H9 (cell line): ENCODE results near the gene SORCS2. TPM values are rescaled to one million over a fixed set of nuclear protein-coding genes. Genes with fewer than 3 reads are reported as not detected.

Source experiments
- DNase-seq: peaks from one replicate; pipeline ENCODE4 v3.0.0-alpha.2; 2017
- H2AFZ ChIP-seq: one replicate; pipeline ENCODE4 v1.6.1; 2013; ENCODE audit warnings: mild to moderate bottlenecking, low read length, control low read depth, moderate library complexity
- H2AK5ac ChIP-seq: 2 replicates; pipeline ENCODE4 v1.6.1; 2013; ENCODE audit warnings: low read length, control low read depth, mixed read lengths; ENCODE audit not compliant: insufficient read length
- H2BK120ac ChIP-seq: one replicate; pipeline ENCODE4 v1.6.1; 2013; ENCODE audit warnings: low read depth, mild to moderate bottlenecking, low read length, control low read depth, inconsistent platforms; ENCODE audit not compliant: poor library complexity, severe bottlenecking
- H2BK12ac ChIP-seq: 2 replicates; pipeline ENCODE4 v1.6.1; 2013; ENCODE audit warnings: low read length, control low read depth, mixed read lengths, low read depth; ENCODE audit not compliant: insufficient read length
- H2BK15ac ChIP-seq: 2 replicates; pipeline ENCODE4 v1.6.1; 2013; ENCODE audit warnings: low read depth, low read length, control low read depth
- H2BK20ac ChIP-seq: one replicate; pipeline ENCODE4 v1.6.1; 2013; ENCODE audit warnings: low read depth, mild to moderate bottlenecking, low read length, control low read depth, inconsistent platforms; ENCODE audit not compliant: poor library complexity, severe bottlenecking
- H2BK5ac ChIP-seq: 2 replicates; pipeline ENCODE4 v1.6.1; 2013; ENCODE audit warnings: low read length, control low read depth, mixed read lengths; ENCODE audit not compliant: insufficient read length
- H3K14ac ChIP-seq: 2 replicates; pipeline ENCODE4 v1.6.1; 2013; ENCODE audit warnings: low read length, control low read depth; ENCODE audit not compliant: insufficient read depth
- H3K18ac ChIP-seq: 2 replicates; pipeline ENCODE4 v1.6.1; 2013; ENCODE audit warnings: low read depth, mild to moderate bottlenecking, mixed read lengths, low read length, control low read depth; ENCODE audit not compliant: insufficient read length
- H3K23ac ChIP-seq: 2 replicates; pipeline ENCODE4 v1.6.1; 2013; ENCODE audit warnings: low read length, control low read depth, mixed read lengths, low read depth; ENCODE audit not compliant: insufficient read length
- H3K23me2 ChIP-seq: 2 replicates; pipeline ENCODE4 v1.6.1; 2013; ENCODE audit warnings: low read depth, mild to moderate bottlenecking, mixed read lengths, low read length, control low read depth; ENCODE audit not compliant: insufficient read length, poor library complexity, severe bottlenecking
- H3K27ac ChIP-seq: 2 replicates; pipeline ENCODE4 v1.5.1; 2013; ENCODE audit warnings: low read length, control low read depth, mixed read lengths, low read depth; ENCODE audit not compliant: insufficient read length
- H3K27me3 ChIP-seq: 2 replicates; pipeline ENCODE4 v1.6.1; 2013; ENCODE audit warnings: low read length, control low read depth, inconsistent platforms; ENCODE audit not compliant: insufficient read depth
- H3K4ac ChIP-seq: 2 replicates; pipeline ENCODE4 v1.6.1; 2013; ENCODE audit warnings: low read depth, mild to moderate bottlenecking, control low read depth, inconsistent platforms, low read length, moderate library complexity
- H3K4me1 ChIP-seq: 2 replicates; pipeline ENCODE4 v1.6.1; 2013; ENCODE audit warnings: low read length, control low read depth, inconsistent platforms; ENCODE audit not compliant: insufficient read depth
- H3K4me2 ChIP-seq: 2 replicates; pipeline ENCODE4 v1.6.1; 2013; ENCODE audit warnings: low read length, control low read depth, mixed read lengths; ENCODE audit not compliant: insufficient read length, insufficient read depth
- H3K56ac ChIP-seq: 2 replicates; pipeline ENCODE4 v1.6.1; 2013; ENCODE audit warnings: low read depth, mild to moderate bottlenecking, mixed read lengths, low read length, control low read depth; ENCODE audit not compliant: insufficient read length
- H3K79me1 ChIP-seq: 2 replicates; pipeline ENCODE4 v1.6.1; 2013; ENCODE audit warnings: low read depth, mild to moderate bottlenecking, moderate library complexity, low read length, control low read depth, inconsistent platforms; ENCODE audit not compliant: insufficient read depth, poor library complexity, severe bottlenecking
- H3K79me2 ChIP-seq: 2 replicates; pipeline ENCODE4 v1.6.1; 2013; ENCODE audit warnings: low read length, control low read depth, inconsistent platforms; ENCODE audit not compliant: insufficient read depth
- H3K9ac ChIP-seq: 2 replicates; pipeline ENCODE4 v1.6.1; 2013; ENCODE audit warnings: low read length, control low read depth, mixed read lengths; ENCODE audit not compliant: insufficient read length; ENCODE audit errors: extremely low read depth
- H3K9me3 ChIP-seq: one replicate; pipeline ENCODE4 v1.6.1; 2013; ENCODE audit warnings: low read depth, low read length, inconsistent platforms; ENCODE audit not compliant: control insufficient read depth
- H3T11ph ChIP-seq: one replicate; pipeline ENCODE4 v1.6.1; 2013; ENCODE audit warnings: mild to moderate bottlenecking, low read length, control low read depth, inconsistent platforms
- H4K20me1 ChIP-seq: one replicate; pipeline ENCODE4 v1.6.1; 2013; ENCODE audit not compliant: control insufficient read depth, insufficient read length, insufficient read depth
- H4K5ac ChIP-seq: 2 replicates; pipeline ENCODE4 v1.6.1; 2013; ENCODE audit warnings: low read depth, mild to moderate bottlenecking, mixed read lengths, low read length, control low read depth; ENCODE audit not compliant: insufficient read length
- H4K8ac ChIP-seq: replicated peaks from 2 replicates; pipeline ENCODE4 v1.6.1; 2013; ENCODE audit warnings: low read length, control low read depth, mixed read lengths, low read depth; ENCODE audit not compliant: insufficient read length
- H4K91ac ChIP-seq: 2 replicates; pipeline ENCODE4 v1.6.1; 2013; ENCODE audit warnings: low read depth, mild to moderate bottlenecking, moderate library complexity, mixed read lengths, low read length, control low read depth; ENCODE audit not compliant: insufficient read length
- H3K27ac Mint-ChIP-seq, 3 experiments: 2 replicates in 2 of 3; 3 replicates in 1 of 3; pipeline ENCODE4 v1.8.0; 2020 to 2021; ENCODE audit warnings: mixed read lengths in 3 of 3, mild to moderate bottlenecking in 1 of 3, moderate library complexity in 1 of 3
- H3K27me3 Mint-ChIP-seq: 2 replicates; pipeline ENCODE4 v1.8.0; 2021; ENCODE audit warnings: low read depth, mild to moderate bottlenecking, moderate library complexity, mixed read lengths
- H3K36me3 Mint-ChIP-seq, 3 experiments: 2 replicates in 2 of 3; 3 replicates in 1 of 3; pipeline ENCODE4 v1.8.0; 2020 to 2021; ENCODE audit warnings: low read depth in 3 of 3, mixed read lengths in 3 of 3; ENCODE audit not compliant: insufficient read depth in 1 of 3
- H3K4me1 Mint-ChIP-seq, 2 experiments: 2 replicates each; pipeline ENCODE4 v1.8.0; 2020; ENCODE audit warnings: mixed read lengths in 2 of 2
- H3K4me3 Mint-ChIP-seq, 2 experiments: 2 replicates in 1 of 2; 3 replicates in 1 of 2; pipeline ENCODE4 v1.8.0; 2020 to 2021; ENCODE audit warnings: mild to moderate bottlenecking in 2 of 2, mixed read lengths in 2 of 2, moderate library complexity in 1 of 2
- H3K9me3 Mint-ChIP-seq, 2 experiments: 2 replicates in 1 of 2; 3 replicates in 1 of 2; pipeline ENCODE4 v1.8.0; 2020; ENCODE audit warnings: mild to moderate bottlenecking in 2 of 2, mixed read lengths in 2 of 2, moderate library complexity in 1 of 2
- CTCF ChIP-seq: fragments of 200-600 bp; sonication (generic); conservative IDR thresholded peaks from 3 replicates; pipeline ENCODE4 v1.8.0; 2021; ENCODE audit warnings: antibody characterized with exemption, mild to moderate bottlenecking
- WGBS: extraction: QIAGEN DNeasy Blood & Tissue Kit; methylation state at CpG from one replicate; pipeline ENCODE4 v1.1.7; 2013; ENCODE audit warnings: missing lambda C conversion rate, low lambda C conversion rate, mixed read lengths; ENCODE audit not compliant: insufficient read length; ENCODE audit errors: extremely low coverage; 5-methylcytosine and 5-hydroxymethylcytosine counted together
- total RNA-seq: library from RNA; stranded (reverse); gene quantifications from 2 replicates; pipeline ENCODE4 v1.2.1, GENCODE V29; 2021

SORCS2 gene
- total RNA-seq, 1 experiment from 2014 or later = 0.57 TPM

GRCh38 chr4:7687006-7687405 is 494.7 kb downstream of the SORCS2 start:
- Mint-ChIP-seq H3K4me3 (no peak overlapping the region), H3K27ac (no peak overlapping the region; a peak in 1 of 7 replicates), H3K9me3 (peaks cover 12 to 13% of the 10 kb centered on the region in 2 experiments), H3K27me3 (peaks cover 7% of the 10 kb centered on the region), H3K36me3 (peaks cover 5 to 14% (median 8%) of the 10 kb centered on the region in 3 experiments; a peak in 6 of 7 replicates), H3K4me1 (no peaks in the 10 kb centered on the region; a peak in 1 of 4 replicates)
- Histone ChIP-seq H4K20me1 (no peaks in the 10 kb centered on the region), H2BK20ac (no peak overlapping the region), H3K4me2 (no peak overlapping the region), H4K5ac (no peak overlapping the region), H2BK15ac (no peak overlapping the region), H3K14ac (no peak overlapping the region; the same call in 1 of the 2 replicates), H3K9me3 (no peaks in the 10 kb centered on the region), H2AK5ac (no peak overlapping the region), H2AFZ (no peak overlapping the region), H3K79me1 (no peaks in the 10 kb centered on the region), H3K56ac (no peak overlapping the region), H2BK5ac (no peak overlapping the region), H3K23me2 (no peaks in the 10 kb centered on the region), H3K79me2 (no peaks in the 10 kb centered on the region), H3K27ac (no peak overlapping the region), H3K4me1 (no peaks in the 10 kb centered on the region), H3K18ac (no peak overlapping the region), H2BK120ac (no peak overlapping the region), H3K4ac (no peak overlapping the region), H2BK12ac (no peak overlapping the region), H3K23ac (no peak overlapping the region), H3K27me3 (no peaks in the 10 kb centered on the region), H4K91ac (no peak overlapping the region), H3T11ph (no peak overlapping the region), H3K9ac (no peak overlapping the region), H4K8ac (no peak overlapping the region)
- WGBS = no CpG with 5 or more reads among the region's 9 CpGs
- no peak for TF ChIP-seq CTCF
- DNase-seq = no peak
